GM13976 (cell line): ENCODE measurements around the gene GNG3.

Source experiments
- DNase-seq: peaks from one replicate; pipeline ENCODE4 v3.0.0; 2012; ENCODE audit warnings: low spot score
- CTCF ChIP-seq: IDR thresholded peaks from 2 replicates; pipeline ENCODE4 v1.5.1; 2012; ENCODE audit warnings: borderline replicate concordance, mild to moderate bottlenecking; ENCODE audit not compliant: insufficient read depth; ENCODE audit errors: extremely low read depth, missing control alignments, control extremely low read depth
- in situ Hi-C: fragments of 300-500 bp; cut with MboI; formaldehyde crosslinking; loops from one replicate; pipeline ENCODE4 v1.12.0; 2022; ENCODE audit warnings: low sequenced_read_pairs, mixed read lengths, inconsistent platforms; ENCODE audit not compliant: unreplicated experiment

Gene GNG3

GRCh38 chr11:62707277-62707861 is at the start of gene GNG3, which contains the start of gene BSCL2:
GNG3 (plus strand) TSS chr11:62707676; CDS start chr11:62708296, 620 bp downstream.
BSCL2 (minus strand) TSS chr11:62707424; CDS start chr11:62707195, 229 bp downstream.
- in situ Hi-C loops = no loop called here
- no peak for DNase-seq
- no peak for TF ChIP-seq CTCF

GRCh38 chr11:62664405-62665074 is 42.9 kb upstream of the GNG3 start:
- no peak for TF ChIP-seq CTCF
- DNase-seq = peak; percentile 74
- in situ Hi-C loops = no loop called here

GRCh38 chr11:62665075-62665598 is 42.3 kb upstream of the GNG3 start, which contains the start of the genes C11orf98 and CSKMT:
C11orf98 (minus strand) TSS chr11:62665210; CDS start chr11:62665169, 41 bp downstream.
CSKMT (plus strand) TSS chr11:62665312; CDS start chr11:62665880, 568 bp downstream.
- DNase-seq = peak; percentile 96
- no peak for TF ChIP-seq CTCF
- in situ Hi-C loops = no loop called here

GRCh38 chr11:62665599-62666258 is 41.7 kb upstream of the GNG3 start:
- in situ Hi-C loops = no loop called here
- peak; percentile 62 for DNase-seq
- no peak for TF ChIP-seq CTCF

GRCh38 chr11:62666259-62666926 is 41.1 kb upstream of the GNG3 start:
- in situ Hi-C loops = no loop called here
- TF ChIP-seq CTCF = no peak
- DNase-seq = no peak

GRCh38 chr11:62667460-62667859 is 40.0 kb upstream of the GNG3 start:
- TF ChIP-seq CTCF = no peak
- in situ Hi-C loops = no loop called here
- DNase-seq = no peak
